Measurements from ENCODE around the gene XKR8. TPM values are rescaled to one million over a fixed set of nuclear protein-coding genes. Genes with fewer than 3 reads are reported as not detected.

Gene XKR8
- polyA plus RNA-seq, 1 donor from 2014 or later: not detected

- Histone ChIP-seq H3K36me3 (ENCODE audit: insufficient read depth, low read length) (no peaks in the 10 kb centered on the region), H3K4me2 (ENCODE audit: low read length) (no peak overlapping the region), H3K27ac (ENCODE audit: low read length) (no peak overlapping the region), H3K9me3 (ENCODE audit: low read length) (no peaks in the 10 kb centered on the region), H3K27me3 (ENCODE audit: insufficient read depth, low read depth, low read length) (no peaks in the 10 kb centered on the region), H2AFZ (ENCODE audit: low read depth, low read length) (no peak overlapping the region), H3K79me2 (replicated peaks; ENCODE audit: insufficient read depth, low read length) (no peaks in the 10 kb centered on the region), H3K9ac (ENCODE audit: low read length) (no peak overlapping the region), H3K9me2 (ENCODE audit: insufficient read depth, low read length) (no peaks in the 10 kb centered on the region), H3K4me3 (ENCODE audit: low read length) (no peak overlapping the region), H4K20me1 (ENCODE audit: insufficient read depth) (no peaks in the 10 kb centered on the region), H3F3A (ENCODE audit: insufficient read depth, low read length, poor library complexity, severe bottlenecking) (no peaks in the 10 kb centered on the region)
- TF ChIP-seq, protein P1, sequence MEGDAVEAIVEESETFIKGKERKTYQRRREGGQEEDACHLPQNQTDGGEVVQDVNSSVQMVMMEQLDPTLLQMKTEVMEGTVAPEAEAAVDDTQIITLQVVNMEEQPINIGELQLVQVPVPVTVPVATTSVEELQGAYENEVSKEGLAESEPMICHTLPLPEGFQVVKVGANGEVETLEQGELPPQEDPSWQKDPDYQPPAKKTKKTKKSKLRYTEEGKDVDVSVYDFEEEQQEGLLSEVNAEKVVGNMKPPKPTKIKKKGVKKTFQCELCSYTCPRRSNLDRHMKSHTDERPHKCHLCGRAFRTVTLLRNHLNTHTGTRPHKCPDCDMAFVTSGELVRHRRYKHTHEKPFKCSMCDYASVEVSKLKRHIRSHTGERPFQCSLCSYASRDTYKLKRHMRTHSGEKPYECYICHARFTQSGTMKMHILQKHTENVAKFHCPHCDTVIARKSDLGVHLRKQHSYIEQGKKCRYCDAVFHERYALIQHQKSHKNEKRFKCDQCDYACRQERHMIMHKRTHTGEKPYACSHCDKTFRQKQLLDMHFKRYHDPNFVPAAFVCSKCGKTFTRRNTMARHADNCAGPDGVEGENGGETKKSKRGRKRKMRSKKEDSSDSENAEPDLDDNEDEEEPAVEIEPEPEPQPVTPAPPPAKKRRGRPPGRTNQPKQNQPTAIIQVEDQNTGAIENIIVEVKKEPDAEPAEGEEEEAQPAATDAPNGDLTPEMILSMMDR (IDR thresholded peaks at IDR 0.05; ENCODE audit: poor library complexity, severe bottlenecking): no peak
- TF ChIP-seq TAF1 (IDR thresholded peaks at IDR 0.05; ENCODE audit: low read depth) (no peak), POLR2AphosphoS5 (IDR thresholded peaks at IDR 0.05) (no peak), EP300 (conservative IDR thresholded peaks at IDR 0.05; ENCODE audit: poor library complexity, severe bottlenecking) (no peak)
Observed at GRCh38 chr1:27971674-27972073, 11.9 kb downstream of the XKR8 start.

DNA sequence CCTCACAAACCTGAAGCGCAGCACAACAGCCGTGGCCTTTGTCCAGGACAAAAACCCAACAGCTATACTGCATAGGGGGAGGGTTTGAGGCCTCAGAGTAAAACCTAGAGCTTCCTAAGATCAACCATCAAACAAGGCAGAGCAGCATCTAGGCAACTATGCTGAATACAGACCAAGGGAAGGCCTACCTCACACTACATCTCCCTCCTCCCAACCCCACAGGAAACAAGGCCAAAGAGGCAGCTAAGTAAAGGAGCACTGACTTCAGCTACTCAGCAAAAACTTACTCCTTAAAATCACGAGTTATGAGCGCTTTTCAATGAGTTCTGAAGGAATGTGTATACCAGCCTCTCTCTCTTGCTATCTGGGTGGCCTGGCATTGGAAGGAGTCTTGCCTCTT lies 12.4 kb downstream of the XKR8 start:
- H3K9ac ChIP-seq (ENCODE audit: low read length): no peak overlapping the region
- H3K4me3 ChIP-seq (ENCODE audit: low read length): no peak overlapping the region
- H2AFZ ChIP-seq (ENCODE audit: low read depth, low read length): no peak overlapping the region
- no peaks in the 10 kb centered on the region for H3K79me2 ChIP-seq (replicated peaks; ENCODE audit: insufficient read depth, low read length)
- no peaks in the 10 kb centered on the region for H3K9me3 ChIP-seq (ENCODE audit: low read length)
- no peaks in the 10 kb centered on the region for H3K9me2 ChIP-seq (ENCODE audit: insufficient read depth, low read length)
- TF ChIP-seq MXI1 (conservative IDR thresholded peaks at IDR 0.05; ENCODE audit: poor library complexity, severe bottlenecking): no peak
- TF ChIP-seq REST (IDR thresholded peaks at IDR 0.05; ENCODE audit: borderline replicate concordance): no peak
- no peak for TF ChIP-seq EP300 (conservative IDR thresholded peaks at IDR 0.05; ENCODE audit: poor library complexity, severe bottlenecking)
- no peak for TF ChIP-seq TAF1 (IDR thresholded peaks at IDR 0.05; ENCODE audit: low read depth)
- TF ChIP-seq RAD21 (conservative IDR thresholded peaks at IDR 0.05): no peak
- no peak for TF ChIP-seq EZH2 (IDR thresholded peaks at IDR 0.05; ENCODE audit: borderline replicate concordance, insufficient read depth, low read length, poor library complexity, severe bottlenecking)
- H3F3A ChIP-seq (ENCODE audit: insufficient read depth, low read length, poor library complexity, severe bottlenecking): no peaks in the 10 kb centered on the region
- H3K27me3 ChIP-seq (ENCODE audit: insufficient read depth, low read depth, low read length): no peaks in the 10 kb centered on the region
- H3K27ac ChIP-seq (ENCODE audit: low read length): no peak overlapping the region
- H4K20me1 ChIP-seq (ENCODE audit: insufficient read depth): no peaks in the 10 kb centered on the region
- H3K36me3 ChIP-seq (ENCODE audit: insufficient read depth, low read length): no peaks in the 10 kb centered on the region
- no peak overlapping the region for H3K4me2 ChIP-seq (ENCODE audit: low read length)

GRCh38 chr1:27973771-27974416 lies 14.1 kb downstream of the XKR8 start:
- Histone ChIP-seq H3K4me2 (ENCODE audit: low read length) (no peak overlapping the region), H3K79me2 (replicated peaks; ENCODE audit: insufficient read depth, low read length) (no peaks in the 10 kb centered on the region), H3K9me2 (ENCODE audit: insufficient read depth, low read length) (no peaks in the 10 kb centered on the region), H3F3A (ENCODE audit: insufficient read depth, low read length, poor library complexity, severe bottlenecking) (no peaks in the 10 kb centered on the region), H2AFZ (ENCODE audit: low read depth, low read length) (no peak overlapping the region), H3K27me3 (ENCODE audit: insufficient read depth, low read depth, low read length) (no peaks in the 10 kb centered on the region), H4K20me1 (ENCODE audit: insufficient read depth) (no peaks in the 10 kb centered on the region), H3K9ac (ENCODE audit: low read length) (no peak overlapping the region), H3K9me3 (ENCODE audit: low read length) (no peaks in the 10 kb centered on the region), H3K27ac (ENCODE audit: low read length) (no peak overlapping the region), H3K4me3 (ENCODE audit: low read length) (no peak overlapping the region), H3K36me3 (ENCODE audit: insufficient read depth, low read length) (no peaks in the 10 kb centered on the region)
- TF ChIP-seq EP300 (conservative IDR thresholded peaks at IDR 0.05; ENCODE audit: poor library complexity, severe bottlenecking) (no peak), RAD21 (conservative IDR thresholded peaks at IDR 0.05) (no peak), TAF1 (IDR thresholded peaks at IDR 0.05; ENCODE audit: low read depth) (no peak), EZH2 (IDR thresholded peaks at IDR 0.05; ENCODE audit: borderline replicate concordance, insufficient read depth, low read length, poor library complexity, severe bottlenecking) (no peak), REST (IDR thresholded peaks at IDR 0.05; ENCODE audit: borderline replicate concordance) (no peak), MXI1 (conservative IDR thresholded peaks at IDR 0.05; ENCODE audit: poor library complexity, severe bottlenecking) (no peak), SMC3 (conservative IDR thresholded peaks at IDR 0.05; ENCODE audit: poor library complexity) (no peak)
- TF ChIP-seq, protein P1 (IDR thresholded peaks at IDR 0.05; ENCODE audit: poor library complexity, severe bottlenecking): no peak
